ENCODE results near the gene ENKUR.
A peak's percentile ranks its signal among the peaks of the same experiment; 100 is the strongest.
"Not testable (repeated sequence)": the region's sequence is repeated elsewhere in the genome, so short reads cannot be mapped to it uniquely, and the experiment has no call there.

The ENKUR gene

DNA sequence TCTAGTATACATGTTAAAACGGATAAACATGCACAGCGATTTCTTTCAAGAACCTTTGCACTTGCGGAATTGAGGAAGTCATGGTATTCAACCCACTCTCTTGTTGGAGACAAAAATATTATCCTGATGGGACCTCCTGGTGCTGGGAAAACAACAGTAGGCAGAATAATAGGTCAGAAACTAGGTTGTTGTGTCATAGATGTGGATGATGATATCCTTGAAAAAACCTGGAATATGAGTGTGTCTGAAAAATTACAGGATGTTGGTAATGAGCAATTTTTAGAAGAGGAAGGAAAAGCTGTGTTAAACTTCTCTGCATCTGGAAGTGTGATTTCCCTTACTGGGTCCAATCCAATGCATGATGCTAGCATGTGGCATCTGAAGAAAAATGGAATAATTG lies 7.3 kb upstream of the ENKUR start:
- no peak for DNase-seq (ENCODE audit: low read depth)

- DNase-seq (ENCODE audit: low read depth) = no peak
These were observed 2.7 kb upstream of the ENKUR start for GRCh38 chr10:25018703-25019102.

DNA sequence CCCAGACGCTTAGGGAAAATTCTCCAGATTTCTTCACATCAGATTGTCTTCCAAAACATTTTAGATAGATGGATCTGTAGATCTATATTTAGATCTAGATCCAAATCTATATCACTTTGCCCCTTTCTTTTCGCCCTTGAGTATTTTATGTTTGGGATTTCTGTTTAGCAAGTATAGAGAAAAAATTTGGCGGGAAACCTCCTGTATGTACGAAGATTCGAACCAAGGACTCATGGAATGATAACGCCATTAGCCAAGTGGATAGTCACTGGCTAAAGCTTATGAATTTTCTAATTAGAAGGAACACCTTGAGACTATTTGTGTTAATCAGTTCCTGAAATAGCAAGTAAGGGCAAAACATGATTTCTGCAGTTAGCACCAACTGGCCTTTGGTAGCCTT lies 1.7 kb upstream of the ENKUR start:
- DNase-seq (ENCODE audit: low read depth) = no peak

- DNase-seq (ENCODE audit: low read depth) = peak; percentile 13
These were observed 1.2 kb upstream of the ENKUR start for GRCh38 chr10:25017154-25017590.

DNA sequence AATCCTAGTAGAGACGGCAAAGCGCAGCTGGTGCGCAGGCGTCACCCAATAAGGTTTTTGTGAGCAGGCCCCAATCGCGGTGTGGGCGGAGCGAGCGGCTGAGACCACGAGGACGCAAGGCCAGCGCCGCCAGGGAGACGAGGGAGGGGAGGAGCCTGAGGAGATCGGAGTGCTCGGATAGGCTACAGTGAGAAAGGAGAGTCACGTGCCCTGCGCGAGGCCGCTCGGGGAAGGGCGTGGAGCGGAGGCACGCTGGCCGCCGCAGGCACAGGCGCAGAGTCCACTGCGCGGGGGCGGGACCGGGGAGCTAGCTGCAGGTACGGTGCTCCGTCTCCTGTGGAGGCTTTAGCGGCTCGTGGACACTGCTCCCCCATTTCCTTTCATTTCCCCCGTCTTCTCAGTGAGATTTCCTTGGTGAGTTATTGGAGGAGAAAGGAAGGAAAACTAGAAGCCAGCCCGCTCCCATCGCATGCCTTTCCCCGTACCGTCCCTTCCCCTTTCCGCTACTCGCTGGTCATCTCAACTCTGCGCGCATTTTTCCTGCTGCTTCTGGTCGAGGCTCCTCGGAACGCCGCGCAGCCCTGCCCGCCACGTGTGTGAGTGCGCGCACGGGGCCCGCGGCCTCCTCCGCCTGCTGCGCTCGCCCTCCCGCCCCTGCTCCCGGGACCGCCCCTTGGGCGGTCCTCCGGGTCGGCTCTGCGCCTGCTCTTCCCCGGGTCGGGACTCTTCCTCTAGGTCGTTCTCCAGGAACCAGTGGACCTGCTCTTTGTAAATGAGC lies 607 bp upstream of the ENKUR start, which contains the start of gene THNSL1:
Gene THNSL1 (plus strand): TSS at position 237 of the 778 bp plus-strand sequence. CDS start 6,612 bp downstream, outside the sequence.
- peak; percentile 95 for DNase-seq (ENCODE audit: low read depth)

DNA sequence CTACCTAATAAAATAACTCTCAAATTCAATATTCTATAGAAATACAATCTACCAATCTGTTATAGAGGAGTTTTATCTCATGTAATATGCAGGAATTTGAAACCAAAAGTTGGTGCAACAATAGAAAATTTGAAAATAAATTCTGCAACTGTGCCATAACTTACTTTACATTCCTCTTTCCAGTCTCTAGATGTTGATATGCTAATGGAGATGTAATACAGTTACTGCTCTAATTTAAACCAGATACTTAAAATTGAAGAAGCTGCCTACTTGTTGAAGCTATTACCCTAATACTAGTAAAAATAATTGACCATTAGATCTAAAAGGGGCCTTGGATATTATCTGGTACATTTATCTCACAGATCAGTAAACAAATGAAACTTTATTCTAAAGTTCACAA lies 1.4 kb downstream of the ENKUR start:
- no peak for DNase-seq (ENCODE audit: low read depth)

- DNase-seq (ENCODE audit: low read depth) = not testable (repeated sequence)
These were observed 4.4 kb downstream of the ENKUR start for GRCh38 chr10:25011591-25011990.

DNA sequence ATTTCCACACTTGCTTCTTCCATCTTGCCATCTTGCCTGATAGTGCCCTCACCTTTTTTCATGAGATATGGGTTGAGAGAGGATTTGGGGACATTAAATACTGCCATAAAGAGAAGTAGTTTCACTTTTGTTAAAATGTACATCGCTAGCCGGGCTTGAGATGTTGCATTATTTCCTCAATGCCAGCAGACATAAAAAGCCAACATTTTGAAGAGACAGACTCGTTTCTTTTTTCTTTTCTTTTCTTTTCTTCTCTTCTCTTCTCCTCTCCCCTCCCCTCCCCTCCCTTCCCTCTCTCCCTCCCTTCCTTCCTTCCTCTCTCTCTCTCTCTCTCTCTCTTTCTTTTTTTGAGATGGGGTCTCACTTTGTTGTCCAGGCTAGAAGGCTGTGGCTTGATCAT lies 17.9 kb downstream of the ENKUR start:
- DNase-seq (ENCODE audit: low read depth) = no peak

DNA sequence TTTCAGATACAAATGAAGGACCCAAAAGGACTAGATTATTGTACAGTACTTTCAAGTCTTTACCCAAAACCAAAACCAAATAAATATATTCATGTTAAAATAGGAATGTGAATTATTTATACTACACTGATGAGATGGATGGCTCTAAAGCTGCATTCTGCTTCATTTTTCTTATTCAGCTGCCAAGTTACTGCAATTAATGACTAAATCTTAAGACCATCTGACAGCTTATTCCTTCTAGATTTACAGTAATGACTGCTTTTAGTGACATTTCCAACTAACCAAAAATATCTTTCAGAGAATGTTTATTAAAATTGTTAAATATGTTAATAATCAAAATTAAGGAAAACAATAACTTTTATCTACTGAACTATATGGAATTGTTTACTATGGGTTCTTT lies 20.9 kb downstream of the ENKUR start:
- no peak for DNase-seq (ENCODE audit: low read depth)

DNA sequence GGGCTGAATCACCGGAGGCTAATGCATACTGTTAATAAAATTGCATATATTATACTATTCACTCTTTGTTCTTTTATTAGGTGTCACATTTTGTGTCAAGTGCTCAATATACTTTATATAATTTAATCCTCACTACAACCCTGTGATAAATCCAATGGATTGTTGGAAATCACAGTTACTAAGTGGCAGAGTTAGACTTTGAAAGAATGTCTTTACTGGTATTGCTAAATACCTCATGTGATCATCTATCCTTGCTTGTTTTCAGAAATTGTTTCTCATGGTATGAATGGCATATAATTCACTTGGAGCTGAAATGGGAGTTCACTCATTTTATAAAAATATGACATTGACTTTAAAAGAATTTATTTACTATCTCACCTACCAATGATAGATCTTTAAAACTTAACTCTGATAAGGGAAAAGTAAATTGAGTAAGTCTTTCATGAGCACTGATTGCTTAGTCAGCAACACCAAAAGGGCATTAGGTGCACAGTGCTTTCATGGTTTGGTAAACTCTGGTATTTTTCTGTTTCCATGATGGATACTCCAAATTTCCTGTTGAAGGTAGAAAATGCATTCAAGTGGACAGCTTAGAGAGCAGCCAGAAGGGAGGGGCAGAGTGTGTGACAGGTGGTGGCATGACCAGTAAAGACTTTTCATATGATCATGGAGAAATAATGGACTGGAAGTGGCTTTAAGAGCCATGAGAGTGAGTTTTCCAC lies 22.6 kb downstream of the ENKUR start:
- DNase-seq (ENCODE audit: low read depth) = no peak

GRCh38 chr10:24992512-24993133 lies 23.3 kb downstream of the ENKUR start:
- no peak for DNase-seq (ENCODE audit: low read depth)

GRCh38 chr10:24991298-24991697 lies 24.7 kb downstream of the ENKUR start:
- no peak for DNase-seq (ENCODE audit: low read depth)

- DNase-seq (ENCODE audit: low read depth) = no peak
These were observed 26.1 kb downstream of the ENKUR start for GRCh38 chr10:24989867-24990266.

DNA sequence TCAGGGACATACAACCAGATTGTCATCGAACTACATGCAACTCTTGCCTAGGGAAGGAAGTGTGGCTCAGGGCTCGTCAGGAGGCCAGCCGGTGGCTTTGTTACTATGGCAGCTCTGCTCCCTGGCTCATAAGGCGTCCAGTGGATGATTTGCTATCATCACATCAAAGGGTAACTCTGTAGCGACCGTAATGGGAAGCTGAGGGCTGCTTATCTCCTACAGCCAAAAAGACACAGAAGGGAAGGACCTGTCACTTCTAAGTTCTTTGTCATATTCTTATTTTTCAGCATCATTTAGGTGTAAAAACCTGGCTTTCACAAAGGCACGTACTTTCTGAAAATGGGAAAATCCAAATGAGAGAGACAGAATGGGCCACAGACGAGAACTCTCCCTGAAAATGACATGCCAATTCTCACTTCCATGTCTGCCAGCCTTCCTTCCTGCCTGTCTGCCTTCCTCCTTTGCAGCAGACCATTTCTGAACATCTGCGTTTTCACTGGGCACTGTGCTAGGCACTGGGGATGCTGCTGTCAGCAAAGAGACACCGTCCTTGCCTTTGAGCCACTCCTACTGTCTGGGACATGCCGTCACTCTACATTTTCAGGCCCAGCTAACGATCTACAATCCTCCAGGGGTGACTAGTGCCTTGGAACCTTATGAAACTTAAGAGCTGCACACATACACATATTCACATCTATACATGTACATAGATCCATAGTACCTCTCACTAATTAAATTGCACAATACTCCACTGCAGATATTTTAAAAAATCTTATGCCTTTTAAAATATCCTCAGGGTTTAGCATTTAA lies 26.9 kb downstream of the ENKUR start:
- no peak for DNase-seq (ENCODE audit: low read depth)

- no peak for DNase-seq (ENCODE audit: low read depth)
These were observed 31.1 kb downstream of the ENKUR start for GRCh38 chr10:24984906-24985305.

GRCh38 chr10:24983946-24984345 lies 32.0 kb downstream of the ENKUR start:
- no peak for DNase-seq (ENCODE audit: low read depth)

DNA sequence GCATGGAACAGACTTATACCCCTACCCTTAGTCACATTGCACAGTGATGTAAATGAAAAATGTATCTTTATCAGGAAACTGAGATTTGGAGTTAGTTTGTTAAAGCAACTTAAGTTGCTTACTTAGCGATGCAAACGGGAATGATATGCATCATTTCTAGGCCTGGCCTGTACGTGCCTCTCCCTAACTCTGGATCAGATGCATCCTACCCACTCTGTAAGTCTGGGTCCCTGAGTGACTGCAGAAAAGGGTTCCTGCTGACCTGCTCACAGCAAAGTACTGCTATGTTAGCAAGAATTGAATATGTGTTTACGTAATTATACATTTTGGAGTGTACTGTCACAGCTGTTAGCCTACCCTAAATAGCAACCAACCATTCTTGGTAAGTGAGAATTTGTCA lies 32.8 kb downstream of the ENKUR start:
- no peak for DNase-seq (ENCODE audit: low read depth)

GRCh38 chr10:24982319-24983112 lies 33.4 kb downstream of the ENKUR start:
- DNase-seq (ENCODE audit: low read depth) = no peak

DNA sequence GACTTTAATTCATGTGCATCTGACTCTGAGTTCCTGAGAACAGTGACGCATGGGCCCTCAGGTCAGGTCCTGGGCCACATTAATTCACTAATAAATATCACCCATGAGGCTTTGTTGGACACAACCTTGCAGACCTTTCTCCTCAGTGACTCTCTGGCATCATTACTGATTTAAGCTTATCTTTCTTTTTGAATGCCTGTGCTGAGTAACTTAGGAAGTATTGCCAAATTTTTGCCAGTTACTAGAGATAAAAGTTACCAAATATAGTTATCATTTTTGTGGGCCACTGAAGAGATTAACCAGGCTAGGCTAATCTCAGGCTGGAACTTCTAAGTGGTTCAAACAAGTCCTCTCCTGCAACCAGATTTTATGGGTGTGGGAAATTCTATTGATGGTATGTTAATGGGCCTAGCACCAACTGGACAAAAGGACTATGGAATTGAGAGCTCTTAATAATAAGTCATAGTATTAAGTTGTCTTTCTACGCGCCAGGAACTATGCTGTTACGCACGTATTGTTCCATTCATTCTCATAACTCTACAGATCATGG lies 34.7 kb downstream of the ENKUR start:
- no peak for DNase-seq (ENCODE audit: low read depth)

- no peak for DNase-seq (ENCODE audit: low read depth)
These were observed 36.3 kb downstream of the ENKUR start for GRCh38 chr10:24979685-24980084.

DNA sequence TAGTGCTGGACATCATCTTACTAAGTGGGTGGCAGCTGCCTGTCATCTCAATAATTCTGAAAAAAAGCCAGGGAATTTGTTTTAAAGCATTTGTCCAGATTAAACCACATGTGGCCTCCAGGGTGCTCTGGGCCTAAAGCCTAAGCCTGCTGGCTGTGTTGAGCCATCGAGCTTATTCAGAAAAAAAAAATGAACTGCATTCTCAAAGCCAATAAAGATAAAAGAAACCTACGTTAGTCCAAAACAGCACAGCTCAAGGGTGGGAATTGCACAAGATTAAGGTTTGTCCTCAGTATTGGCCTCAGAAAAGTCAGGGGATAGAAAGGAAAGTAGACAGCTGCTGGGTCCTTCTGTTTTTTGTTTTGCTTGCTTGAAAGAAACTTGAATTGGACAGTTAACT lies 41.0 kb downstream of the ENKUR start:
- DNase-seq (ENCODE audit: low read depth) = no peak
